Heart left ventricle (tissue), 16 donors: ENCODE data around the gene PCDHGB1. TPM values are rescaled to one million over a fixed set of nuclear protein-coding genes. Genes with fewer than 3 reads are reported as not detected.

Experiments
- ATAC-seq, 4 donors: fragments of 200-7000 bp; cut with Tn5 transposase; one replicate each; pipeline ENCODE4 v1.9.1; 2020 to 2022; ENCODE audit warnings: moderate library complexity in 4 of 4, mild to moderate bottlenecking in 3 of 4, moderate number of reproducible peaks in 1 of 4
- DNase-seq, 5 donors: peaks; one replicate each; pipeline ENCODE4 v3.0.0-alpha.2; 2020
- H3K27ac ChIP-seq, 12 donors: fragments of 200-600 bp; sonication (generic) in 4 of 12; one replicate each; pipeline versions ENCODE4 v1.5.0 to v1.8.0; 2016 to 2022; ENCODE audit warnings: mild to moderate bottlenecking in 2 of 12
- H3K27me3 ChIP-seq, 9 donors: fragments of 200-600 bp; sonication (generic) in 2 of 9; one replicate each; pipeline versions ENCODE4 v1.5.1 to v1.8.0; 2016 to 2022; ENCODE audit warnings: mild to moderate bottlenecking in 3 of 9
- H3K36me3 ChIP-seq, 9 donors: fragments of 200-600 bp; sonication (generic) in 2 of 9; one replicate each; pipeline versions ENCODE4 v1.5.0 to v1.8.0; 2018 to 2022; ENCODE audit warnings: mild to moderate bottlenecking in 2 of 9
- H3K4me1 ChIP-seq, 12 donors: fragments of 200-600 bp; sonication (generic) in 4 of 12; one replicate each; pipeline versions ENCODE4 v1.5.0 to v1.8.0; 2016 to 2022; ENCODE audit warnings: mild to moderate bottlenecking in 3 of 12
- H3K4me3 ChIP-seq, 12 donors: fragments of 200-600 bp; sonication (generic) in 4 of 12; one replicate each; pipeline versions ENCODE4 v1.5.0 to v1.8.0; 2017 to 2022; ENCODE audit warnings: mild to moderate bottlenecking in 9 of 12, moderate library complexity in 4 of 12
- H3K9me3 ChIP-seq, 12 donors: fragments of 200-600 bp; sonication (generic) in 4 of 12; one replicate each; pipeline versions ENCODE4 v1.5.0 to v1.8.0; 2016 to 2022; ENCODE audit warnings: mild to moderate bottlenecking in 1 of 12
- CTCF ChIP-seq, 12 donors: fragments of 200-600 bp; sonication (generic) in 4 of 12; IDR thresholded peaks; one replicate each; pipeline versions ENCODE4 v1.5.0 to v1.8.0; 2018 to 2022; ENCODE audit warnings: antibody characterized with exemption in 12 of 12, mild to moderate bottlenecking in 5 of 12
- POLR2A ChIP-seq, 2 donors: fragments of 450-650 bp; IDR thresholded peaks; one replicate each; pipeline ENCODE4 v1.6.1; 2017; ENCODE audit warnings: antibody characterized with exemption in 2 of 2, mild to moderate bottlenecking in 2 of 2, moderate library complexity in 2 of 2
- WGBS, 4 donors: extraction: QIAGEN DNeasy Blood & Tissue Kit in 2 of 4; methylation state at CpG; one replicate each; pipeline versions ENCODE4 v1.1.5 to v1.1.7; 2013 to 2018; 5-methylcytosine and 5-hydroxymethylcytosine counted together
- intact Hi-C, 10 donors: fragments of 100-400 bp; cut with DNase I; formaldehyde crosslinking; loops; one replicate each; pipeline versions ENCODE4 v1.11.1 to v1.14.2; 2022
- polyA plus RNA-seq, 2 donors: library from polyadenylated mRNA; stranded (reverse); fragments of 200-250 nt; gene quantifications; one replicate each; pipeline ENCODE4 v1.2.3, GENCODE V29; 2013
- total RNA-seq, 9 donors: library from RNA; depleted of rRNA in 2 of 9; stranded (reverse); fragments of >200 nt in 2 of 9; fragmentation: NEBNext Ultra II Directional in 3 of 9; extraction: Animal tissue kit (Norgen Biotek cat#: 25700) in 3 of 9; gene quantifications; one replicate each; pipeline versions ENCODE4 v1.1.0 to v1.2.4, GENCODE V29; 2016 to 2023
- donor health status: ischemic (EF 13 %, LVEDD 7.1; RV severe dilation, severe dysfunction).
- donor health status: healthy with polysubstance abuse.
- donor health status: DM: no; HTN: yes; CAD: no.
- donor health status: DM: no; HTN: no; CAD: no.
- donor health status: ischemic (EF 25% LVEDD 6.9; RV normal size, moderate dysfunction).
- donor health status: ischemic (EF 25% LVEDD 5.7; RV mildly dilated, moderate dysfunction).
- donor health status: healthy.
- donor health status: DM: yes; HTN: yes; CAD: no.
- donor health status: ischemic (EF 35%, LVEDD 5.7; RV mildly dilated, moderate dysfunction).
- donor health status: nonischemic (EF 11% LVEDD 7.7; RV severe dilation, severe dysfunction).
- donor health status: DM: yes; HTN: yes; CAD: no.
- donor health status: PGD.
- donor health status: ischemic (EF 29% LVEDD 5.4; RV normal size, mild dysfunction).
- donor health status: nonischemic (EF 23%, LVEDD 6.1; RV moderate dilation, normal function).

The PCDHGB1 gene
- total and polyA plus RNA-seq, 11 donors, result 0.85 to 11.9 (median 8.6) TPM

GRCh38 chr5:141360685-141361084 lies 10.8 kb downstream of the PCDHGB1 start:
- 35 to 55% (median 51%) methylated on average over 15 of the region's 15 CpGs for WGBS, 4 donors
- TF ChIP-seq CTCF (IDR thresholded peaks at IDR 0.05) (no peak), POLR2A (IDR thresholded peaks at IDR 0.05) (no peak)
- peak overlapping the region in 2 of 12 donors; percentile 43 to 61 for H3K27ac ChIP-seq
- peaks cover 0 to 14% (median 0%) of the 10 kb centered on the region in 9 donors for H3K36me3 ChIP-seq
- peaks cover 0 to 25% (median 0%) of the 10 kb centered on the region in 12 donors for H3K4me1 ChIP-seq
- no peak for ATAC-seq
- H3K27me3 ChIP-seq, result peaks cover 0 to 32% (median 0%) of the 10 kb centered on the region in 9 donors
- intact Hi-C loops, result loop anchor here in 3 of 10 donors (5.0 to 10.0 kb wide), 2 partner anchors 52 to 54 kb away; partner anchors contain the start of genes PCDHGA10 (in 3 of the 3) and PCDHGB7 (in 2 of the 3)
- H3K4me3 ChIP-seq, result peak overlapping the region in 4 of 12 donors; percentile 35 to 50 (median 44)
- no peak for DNase-seq
- peaks cover 0 to 98% (median 83%) of the 10 kb centered on the region in 12 donors for H3K9me3 ChIP-seq

- Histone ChIP-seq H3K4me3 (no peak overlapping the region), H3K9me3 (peaks cover 0 to 98% (median 81%) of the 10 kb centered on the region in 12 donors), H3K4me1 (peaks cover 0 to 18% (median 0%) of the 10 kb centered on the region in 12 donors), H3K27ac (no peak overlapping the region), H3K27me3 (peaks cover 0 to 46% (median 0%) of the 10 kb centered on the region in 9 donors), H3K36me3 (peaks cover 0 to 16% (median 0%) of the 10 kb centered on the region in 9 donors)
- ATAC-seq, result no peak
- TF ChIP-seq CTCF (IDR thresholded peaks at IDR 0.05) (no peak), POLR2A (IDR thresholded peaks at IDR 0.05) (no peak)
- no peak for DNase-seq
- intact Hi-C loops, result loop anchor here in 3 of 10 donors (5.0 to 10.0 kb wide), 2 partner anchors 50 to 52 kb away; partner anchors contain the start of genes PCDHGA10 (in 3 of the 3) and PCDHGB7 (in 2 of the 3)
These were observed 12.8 kb downstream of the PCDHGB1 start for GRCh38 chr5:141362719-141363118.

GRCh38 chr5:141363952-141364660 lies 14.2 kb downstream of the PCDHGB1 start, which contains the start of gene PCDHGA5:
Gene PCDHGA5, plus strand, starts transcription at chr5:141364162. Its CDS starts 169 bp downstream, at chr5:141364331.
- Histone ChIP-seq H3K9me3 (peaks cover 0 to 98% (median 77%) of the 10 kb centered on the region in 12 donors), H3K4me3 (peak within 1 kb of the TSS in 9 of 12 donors; percentile 2 to 34 (median 19)), H3K27ac (peak within 1 kb of the TSS in 1 of 12 donors; percentile 14), H3K27me3 (peaks cover 0 to 46% (median 0%) of the 10 kb centered on the region in 9 donors), H3K36me3 (peaks cover 0 to 11% (median 0%) of the 10 kb centered on the region in 9 donors), H3K4me1 (peaks cover 0 to 18% (median 0%) of the 10 kb centered on the region in 12 donors)
- WGBS, 4 donors, result 23 to 32% (median 27%) methylated on average over 29 to 34 of the region's 34 CpGs
- intact Hi-C loops, result loop anchor here in 3 of 10 donors (5.0 to 10.0 kb wide), 2 partner anchors 48 to 51 kb away; partner anchors contain the start of genes PCDHGA10 (in 3 of the 3) and PCDHGB7 (in 2 of the 3)
- DNase-seq, result peak in 1 of 5 donors; percentile 24
- ATAC-seq, result peak; percentile 21 to 66 (median 52)
- TF ChIP-seq CTCF (IDR thresholded peaks at IDR 0.05) (peak in 6 of 12 donors; percentile 5 to 22 (median 17)), POLR2A (IDR thresholded peaks at IDR 0.05) (no peak)
